ENCODE results near the gene GNB2. TPM values are rescaled to one million over a fixed set of nuclear protein-coding genes. Genes with fewer than 3 reads are reported as not detected.

Gene GNB2
- total RNA-seq, 1 experiment from 2014 or later, result 174 TPM

DNA sequence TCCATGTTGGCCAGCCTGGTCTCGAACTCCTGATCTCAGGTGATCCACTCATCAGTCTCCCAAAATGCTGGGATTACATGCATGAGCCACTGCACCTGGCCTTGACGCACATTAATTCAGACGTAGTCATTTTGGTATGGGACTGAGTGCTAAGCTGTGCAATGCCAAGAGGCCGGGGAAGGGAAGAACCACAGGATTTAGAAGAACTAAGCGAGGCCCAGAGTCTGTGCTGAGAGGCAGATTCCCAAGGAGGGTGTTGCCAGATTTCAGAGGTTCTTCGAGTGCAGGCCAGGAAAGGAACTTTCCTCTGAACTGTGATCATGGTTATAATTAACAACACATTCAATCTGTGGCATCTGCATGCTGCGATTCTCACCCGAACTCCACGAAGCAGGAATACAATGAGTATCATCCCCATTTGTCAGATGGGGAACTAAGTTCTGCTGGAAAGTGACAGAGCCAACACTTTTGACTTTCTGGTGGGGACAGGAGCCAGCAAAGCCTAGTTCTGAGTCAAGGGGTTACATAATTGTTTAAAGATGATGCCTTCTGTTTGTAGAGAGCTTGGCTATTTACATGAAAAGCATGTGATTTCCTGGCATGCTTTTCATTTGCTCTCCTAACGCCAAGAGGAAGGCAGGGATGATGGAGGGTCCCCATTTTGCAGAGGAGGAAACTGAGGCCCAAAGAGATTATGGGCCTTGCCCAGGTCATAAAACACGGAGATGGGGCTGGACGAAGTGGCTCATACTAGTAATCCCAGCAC lies 53.6 kb downstream of the GNB2 start:
- Histone ChIP-seq H2AK5ac (ENCODE audit: insufficient read length, low read length) (no peak overlapping the region), H3K23ac (ENCODE audit: insufficient read length, low read depth, low read length) (no peak overlapping the region), H3K56ac (ENCODE audit: insufficient read length, low read depth, low read length) (no peak overlapping the region), H3K4ac (ENCODE audit: low read depth, low read length) (no peak overlapping the region), H3K79me2 (ENCODE audit: insufficient read depth, low read length) (no peaks in the 10 kb centered on the region), H3K9ac (ENCODE audit: extremely low read depth, insufficient read length, low read length) (no peak overlapping the region), H3K27me3 (ENCODE audit: insufficient read depth, low read length) (no peaks in the 10 kb centered on the region), H3K14ac (ENCODE audit: insufficient read depth, low read length) (no peak overlapping the region), H2BK15ac (ENCODE audit: low read depth, low read length) (no peak overlapping the region), H3K18ac (ENCODE audit: insufficient read length, low read depth, low read length) (no peak overlapping the region), H4K5ac (ENCODE audit: insufficient read length, low read depth, low read length) (no peak overlapping the region), H3K9me3 (ENCODE audit: control insufficient read depth, low read depth, low read length) (no peaks in the 10 kb centered on the region), H3T11ph (ENCODE audit: low read length) (no peak overlapping the region), H3K27ac (ENCODE audit: insufficient read length, low read depth, low read length) (no peak overlapping the region), H2AFZ (ENCODE audit: low read length) (no peak overlapping the region), H2BK120ac (ENCODE audit: low read depth, low read length, poor library complexity, severe bottlenecking) (no peak overlapping the region), H3K79me1 (ENCODE audit: insufficient read depth, low read depth, low read length, poor library complexity, severe bottlenecking) (no peaks in the 10 kb centered on the region), H3K23me2 (ENCODE audit: insufficient read length, low read depth, low read length, poor library complexity, severe bottlenecking) (no peaks in the 10 kb centered on the region), H2BK12ac (ENCODE audit: insufficient read length, low read depth, low read length) (no peak overlapping the region), H4K8ac (replicated peaks; ENCODE audit: insufficient read length, low read depth, low read length) (no peak overlapping the region), H2BK5ac (ENCODE audit: insufficient read length, low read length) (no peak overlapping the region), H3K4me2 (ENCODE audit: insufficient read depth, insufficient read length, low read length) (no peak overlapping the region), H4K91ac (ENCODE audit: insufficient read length, low read depth, low read length) (no peak overlapping the region), H4K20me1 (ENCODE audit: control insufficient read depth, insufficient read depth, insufficient read length) (no peaks in the 10 kb centered on the region), H2BK20ac (ENCODE audit: low read depth, low read length, poor library complexity, severe bottlenecking) (no peak overlapping the region), H3K4me1 (ENCODE audit: insufficient read depth, low read length) (no peaks in the 10 kb centered on the region)
- peaks cover 44% of the 10 kb centered on the region for H3K27me3 Mint-ChIP-seq (ENCODE audit: low read depth)
- DNase-seq, result no peak
- no CpG with 5 or more reads among the region's 12 CpGs for WGBS (ENCODE audit: extremely low coverage, insufficient read length, low lambda C conversion rate)
- no peak overlapping the region for H3K27ac Mint-ChIP-seq
- H3K36me3 Mint-ChIP-seq (ENCODE audit: insufficient read depth in 1 of 3, low read depth in 3 of 3), result no peaks in the 10 kb centered on the region
- no peaks in the 10 kb centered on the region for H3K9me3 Mint-ChIP-seq
- H3K4me1 Mint-ChIP-seq, result peaks cover 7 to 11% of the 10 kb centered on the region in 2 experiments
- H3K4me3 Mint-ChIP-seq, result no peak overlapping the region
- TF ChIP-seq, protein P1, sequence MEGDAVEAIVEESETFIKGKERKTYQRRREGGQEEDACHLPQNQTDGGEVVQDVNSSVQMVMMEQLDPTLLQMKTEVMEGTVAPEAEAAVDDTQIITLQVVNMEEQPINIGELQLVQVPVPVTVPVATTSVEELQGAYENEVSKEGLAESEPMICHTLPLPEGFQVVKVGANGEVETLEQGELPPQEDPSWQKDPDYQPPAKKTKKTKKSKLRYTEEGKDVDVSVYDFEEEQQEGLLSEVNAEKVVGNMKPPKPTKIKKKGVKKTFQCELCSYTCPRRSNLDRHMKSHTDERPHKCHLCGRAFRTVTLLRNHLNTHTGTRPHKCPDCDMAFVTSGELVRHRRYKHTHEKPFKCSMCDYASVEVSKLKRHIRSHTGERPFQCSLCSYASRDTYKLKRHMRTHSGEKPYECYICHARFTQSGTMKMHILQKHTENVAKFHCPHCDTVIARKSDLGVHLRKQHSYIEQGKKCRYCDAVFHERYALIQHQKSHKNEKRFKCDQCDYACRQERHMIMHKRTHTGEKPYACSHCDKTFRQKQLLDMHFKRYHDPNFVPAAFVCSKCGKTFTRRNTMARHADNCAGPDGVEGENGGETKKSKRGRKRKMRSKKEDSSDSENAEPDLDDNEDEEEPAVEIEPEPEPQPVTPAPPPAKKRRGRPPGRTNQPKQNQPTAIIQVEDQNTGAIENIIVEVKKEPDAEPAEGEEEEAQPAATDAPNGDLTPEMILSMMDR (conservative IDR thresholded peaks at IDR 0.05), result no peak
